Suprapubic skin (tissue), 4 donors: ENCODE measurements around the gene SORCS2.

Source experiments
- CTCF ChIP-seq, 2 donors: fragments of 200-600 bp in 1 of 2; fragments of 450-650 bp in 1 of 2; sonication (generic) in 1 of 2; IDR thresholded peaks; one replicate each; pipeline ENCODE4 v1.5.1; 2016 to 2019; ENCODE audit warnings: antibody characterized with exemption in 2 of 2, mild to moderate bottlenecking in 1 of 2, moderate library complexity in 1 of 2
- EP300 ChIP-seq: sonication (generic); formaldehyde crosslinking; IDR thresholded peaks from one replicate; pipeline ENCODE4 v1.6.1; 2017; ENCODE audit warnings: antibody characterized with exemption
- POLR2A ChIP-seq, 2 donors: fragments of 450-650 bp; IDR thresholded peaks; one replicate each; pipeline ENCODE4 v1.6.1; 2017; ENCODE audit warnings: antibody characterized with exemption in 2 of 2, mild to moderate bottlenecking in 2 of 2, moderate library complexity in 2 of 2
- POLR2AphosphoS5 ChIP-seq, 3 donors: sonication (generic); formaldehyde crosslinking; IDR thresholded peaks; one replicate each; pipeline ENCODE4 v1.6.1; 2017; ENCODE audit warnings: antibody characterized with exemption in 3 of 3

GRCh38 chr4:7678318-7678852 lies 486.0 kb downstream of the SORCS2 start:
- TF ChIP-seq CTCF (IDR thresholded peaks at IDR 0.05) = no peak
- TF ChIP-seq POLR2A (IDR thresholded peaks at IDR 0.05) = no peak
- TF ChIP-seq POLR2AphosphoS5 (IDR thresholded peaks at IDR 0.05) = no peak
- no peak for TF ChIP-seq EP300
